HG03558 (cell line): ENCODE data around the gene TSPAN13.

Experiments used
- ATAC-seq: cut with Tn5 transposase; IDR thresholded peaks from one replicate; pipeline ENCODE4 v1.9.1; 2021; ENCODE audit warnings: moderate number of reproducible peaks; ENCODE audit not compliant: unreplicated experiment; ENCODE audit errors: extremely low read depth

Gene TSPAN13

DNA sequence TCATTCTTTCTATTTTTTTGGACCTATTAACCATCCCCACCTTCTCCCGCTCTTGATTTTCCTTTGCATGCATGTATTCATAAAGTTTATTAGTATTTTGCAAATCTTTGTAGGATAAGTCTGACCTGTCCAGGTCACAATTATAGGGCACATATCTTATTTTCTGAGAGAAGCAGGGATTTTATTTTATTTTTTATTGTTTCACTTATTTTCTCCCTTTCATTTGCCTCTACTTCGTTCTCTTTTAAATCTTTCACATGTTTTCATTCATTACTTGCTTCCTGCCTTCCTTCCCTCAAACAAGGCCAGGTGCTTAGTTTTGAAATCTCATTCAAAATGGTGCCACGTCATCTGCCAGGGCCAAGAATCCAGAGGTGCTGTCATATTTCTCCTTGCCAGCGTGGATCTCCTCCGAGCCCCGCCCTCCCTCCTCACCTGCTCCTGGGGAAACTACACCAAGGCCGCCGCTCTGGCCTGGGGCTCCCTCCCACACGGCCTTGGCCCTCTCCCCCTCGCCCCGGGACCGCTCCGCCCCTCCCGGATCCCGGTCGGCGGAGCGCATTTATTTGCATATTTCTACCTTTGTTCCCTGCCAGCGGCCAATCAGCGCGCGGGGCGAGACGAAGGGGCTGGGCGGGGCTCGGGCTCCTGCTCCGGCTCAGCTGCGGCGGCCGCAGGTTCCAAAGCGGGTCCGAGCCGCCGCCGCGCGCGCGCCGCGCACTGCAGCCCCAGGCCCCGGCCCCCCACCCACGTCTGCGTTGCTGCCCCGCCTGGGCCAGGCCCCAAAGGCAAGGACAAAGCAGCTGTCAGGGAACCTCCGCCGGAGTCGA lies at the start of gene TSPAN13:
Gene TSPAN13, plus strand, starts transcription at position 654 of the 830 bp plus-strand sequence. CDS start 213 bp downstream, outside the sequence.
- no peak for ATAC-seq

DNA sequence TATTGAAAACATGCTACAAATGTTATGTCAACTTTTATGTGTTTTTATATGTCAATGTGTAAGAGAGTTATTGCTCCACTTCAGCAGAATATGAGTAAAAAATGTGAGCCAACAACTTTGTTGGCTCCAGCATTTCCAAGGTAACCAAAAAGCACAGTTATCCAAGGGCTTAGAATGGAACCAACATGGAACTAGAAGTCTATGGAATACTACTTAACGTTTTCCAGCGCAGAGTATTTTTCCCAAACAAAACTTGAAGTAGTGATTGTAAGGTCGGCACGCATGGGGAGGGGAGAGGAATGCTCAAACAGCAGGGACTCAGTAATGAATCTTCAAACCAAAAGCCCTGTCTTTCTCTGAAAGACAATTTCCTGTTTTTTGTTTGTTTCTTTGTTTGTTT lies 45.0 kb upstream of the TSPAN13 start:
- no peak for ATAC-seq

DNA sequence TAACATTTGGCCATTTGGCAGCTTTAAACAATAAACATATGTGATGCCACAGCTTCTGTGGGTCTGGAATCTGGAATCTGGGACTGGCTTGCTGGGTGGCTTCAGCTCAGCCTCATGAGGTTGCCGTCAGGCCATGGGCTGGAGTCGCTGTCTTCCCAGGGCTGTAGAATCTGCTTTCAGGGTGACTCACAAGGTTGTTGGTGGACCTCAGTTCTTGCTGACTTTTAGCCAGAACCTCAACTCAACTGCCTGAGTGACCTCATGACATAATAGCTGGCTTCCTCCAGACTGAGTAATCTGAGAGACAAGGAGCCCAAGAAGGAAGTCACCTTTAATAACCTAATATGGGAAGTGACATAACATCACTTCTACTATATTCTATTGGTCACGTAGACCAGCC lies 44.6 kb upstream of the TSPAN13 start:
- no peak for ATAC-seq

DNA sequence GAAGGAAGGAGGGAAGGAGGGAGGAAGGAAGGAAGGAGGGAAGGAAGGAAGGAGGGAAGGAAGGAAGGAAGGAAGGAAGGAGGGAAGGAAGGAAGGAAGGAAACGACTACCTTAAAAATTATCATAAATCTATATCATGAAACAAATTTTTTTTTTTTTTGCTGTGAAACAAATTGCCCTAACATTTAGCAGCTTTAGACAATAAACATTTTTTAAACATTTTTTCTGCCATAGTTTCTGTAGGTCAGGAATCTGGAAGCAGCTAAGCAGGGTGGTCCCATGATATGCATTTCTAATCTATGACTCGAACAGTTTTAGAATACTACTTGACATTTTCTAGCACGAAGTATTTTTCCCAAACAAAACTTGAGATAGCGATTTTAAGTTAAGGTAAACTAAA lies 42.9 kb upstream of the TSPAN13 start:
- ATAC-seq: no peak

DNA sequence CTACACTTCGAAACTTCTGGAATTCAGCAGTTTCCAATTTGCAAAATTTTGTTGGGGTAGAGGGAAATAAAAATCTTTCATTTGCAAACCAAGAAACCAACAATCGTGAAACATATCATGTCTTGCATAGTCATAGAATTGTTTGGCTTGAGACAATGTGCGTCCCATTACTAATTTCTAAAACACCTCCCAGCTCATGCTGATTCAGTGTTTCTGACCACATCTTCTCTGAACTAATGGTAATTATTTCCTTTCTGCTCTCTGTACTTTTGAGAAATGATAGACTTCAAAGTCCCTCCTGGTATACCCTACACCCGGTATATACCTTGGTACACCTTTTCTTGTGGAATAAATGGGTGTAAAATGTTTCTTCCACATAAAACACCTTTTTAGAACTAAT lies 41.8 kb upstream of the TSPAN13 start:
- ATAC-seq: no peak

DNA sequence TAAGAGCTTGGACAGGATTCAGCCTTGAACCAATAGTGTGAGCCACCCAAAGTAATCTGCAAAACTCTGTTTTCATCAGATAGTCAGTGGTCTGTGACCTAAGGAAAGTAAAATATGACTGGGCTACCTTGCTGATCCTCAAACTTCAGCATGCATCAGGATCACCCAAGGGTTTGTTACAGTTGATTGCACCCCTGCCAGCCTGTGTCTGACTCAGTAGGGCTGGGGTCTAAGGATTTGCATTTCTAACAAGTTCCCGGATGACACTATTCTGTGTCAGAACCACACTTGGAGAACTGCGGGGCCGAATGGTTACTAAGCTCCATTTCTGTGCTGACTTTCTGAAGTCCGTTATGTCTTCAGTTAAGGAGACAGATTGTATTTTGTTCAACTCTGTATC lies 40.6 kb upstream of the TSPAN13 start:
- ATAC-seq: no peak

DNA sequence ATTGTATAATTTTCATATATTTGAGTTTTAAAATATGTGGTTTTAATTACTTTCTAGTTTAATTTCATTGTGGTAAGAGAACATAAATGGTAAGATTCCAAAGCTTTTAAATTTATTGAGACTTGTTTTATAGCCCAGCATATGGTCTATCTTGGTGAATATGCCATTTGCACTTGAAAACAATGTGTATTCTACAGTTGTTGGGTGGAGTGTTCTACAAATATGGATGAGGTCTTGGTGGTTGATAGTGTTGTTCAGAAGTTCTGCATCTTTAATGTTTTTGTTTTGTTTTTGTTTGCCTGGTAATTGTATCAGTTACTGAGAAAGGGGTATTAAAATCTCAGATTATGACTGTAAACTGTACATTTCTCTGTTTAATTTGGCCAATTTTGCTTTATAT lies 37.6 kb upstream of the TSPAN13 start:
- ATAC-seq: no peak

DNA sequence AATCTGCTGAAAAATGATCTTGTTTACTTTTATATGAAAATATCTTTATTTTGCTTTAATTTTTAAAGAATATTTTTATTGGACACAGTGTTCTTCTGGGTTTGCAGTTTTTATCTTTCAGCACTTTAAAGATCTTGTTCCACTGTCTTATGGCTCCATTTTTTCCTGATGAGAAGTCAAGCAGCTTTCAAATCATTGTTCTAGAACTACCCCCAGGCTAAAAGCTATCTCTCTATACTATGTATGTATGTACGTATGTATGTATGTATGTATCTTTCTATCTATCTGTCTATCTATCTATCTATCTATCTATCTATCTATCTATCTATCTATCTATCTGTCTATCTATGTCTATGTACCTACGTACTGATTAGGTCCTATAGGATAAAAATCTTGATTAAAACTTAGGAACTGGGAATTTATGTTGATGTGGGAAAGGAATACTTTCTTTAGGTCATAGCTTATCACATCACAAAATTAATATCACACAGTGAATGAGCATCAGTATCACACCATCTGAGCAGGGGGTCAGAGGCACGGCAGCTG lies 35.4 kb upstream of the TSPAN13 start:
- ATAC-seq: no peak

DNA sequence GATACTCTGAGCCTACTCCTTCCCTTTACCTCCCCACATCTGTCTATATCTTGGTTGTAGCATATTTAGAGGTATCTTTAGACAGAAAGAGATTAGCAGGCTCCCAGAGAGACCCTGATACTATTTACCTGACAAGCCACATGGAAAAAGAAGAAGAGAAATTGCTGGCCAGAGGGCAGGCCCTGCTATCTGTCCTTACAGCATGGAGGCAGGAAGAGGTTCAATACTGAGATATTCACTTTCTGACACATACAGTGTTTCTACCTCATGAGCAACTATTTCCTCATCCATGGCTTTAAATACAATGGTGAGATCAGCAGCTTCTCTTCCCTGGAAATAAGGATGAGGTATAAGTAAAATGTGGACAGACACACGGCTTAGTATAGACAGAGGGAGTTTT lies 33.9 kb upstream of the TSPAN13 start:
- ATAC-seq: no peak

DNA sequence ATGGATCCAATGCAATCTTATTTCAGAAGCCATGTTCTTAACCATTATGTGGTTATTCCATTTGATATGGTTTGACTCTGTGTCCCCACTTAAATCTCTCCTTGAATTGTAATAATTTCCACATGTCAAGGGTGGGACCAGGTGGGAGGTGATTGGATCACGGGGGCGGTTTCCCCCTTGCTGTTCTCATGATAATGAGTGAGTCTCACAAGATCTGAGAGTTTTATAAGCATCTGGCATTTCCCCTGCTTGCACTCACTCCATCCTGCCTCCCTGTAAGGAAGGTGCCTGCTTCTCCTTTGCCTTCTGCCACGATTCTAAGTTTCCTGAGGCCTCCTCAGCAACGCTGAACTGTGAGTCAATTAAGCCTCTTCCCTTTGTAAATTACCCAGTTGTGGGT lies 32.0 kb upstream of the TSPAN13 start:
- ATAC-seq: no peak

DNA sequence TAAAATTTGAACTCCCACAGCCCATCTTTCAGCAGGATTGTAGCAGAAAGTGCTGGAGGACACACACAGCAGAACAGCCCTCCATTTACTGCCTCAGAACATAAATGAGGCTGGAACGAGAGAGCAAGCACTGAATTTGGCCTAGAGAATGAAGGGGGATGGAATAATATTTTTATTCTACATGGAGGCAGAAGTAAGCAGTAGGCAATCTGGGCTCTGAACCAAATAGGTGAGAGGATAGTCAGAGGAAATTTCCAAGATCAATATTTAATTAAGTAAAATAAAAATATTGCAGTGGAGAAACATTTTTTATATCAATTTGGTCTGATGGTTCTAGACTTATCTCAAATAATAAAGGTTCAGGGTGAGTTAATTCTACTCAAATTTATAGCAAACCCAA lies 29.2 kb upstream of the TSPAN13 start:
- no peak for ATAC-seq

DNA sequence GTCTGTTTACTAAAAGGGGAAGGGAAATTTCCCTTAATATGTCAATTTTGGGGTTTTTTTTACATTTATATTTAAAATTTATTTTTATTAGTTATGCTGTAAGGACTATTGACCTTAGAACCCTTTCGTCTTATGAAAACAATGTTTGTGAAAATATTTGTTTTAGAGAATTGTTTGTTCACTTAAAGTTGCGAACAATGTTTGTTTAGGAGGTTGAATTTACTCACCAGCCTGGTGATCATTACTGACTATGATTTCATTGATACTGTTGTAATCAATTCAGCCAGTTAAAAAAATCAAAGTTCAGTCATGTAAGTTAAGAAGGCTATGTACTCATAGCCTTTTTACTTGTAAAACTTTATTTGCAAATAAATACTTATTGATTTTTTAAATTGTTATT lies 27.4 kb upstream of the TSPAN13 start:
- ATAC-seq: no peak

DNA sequence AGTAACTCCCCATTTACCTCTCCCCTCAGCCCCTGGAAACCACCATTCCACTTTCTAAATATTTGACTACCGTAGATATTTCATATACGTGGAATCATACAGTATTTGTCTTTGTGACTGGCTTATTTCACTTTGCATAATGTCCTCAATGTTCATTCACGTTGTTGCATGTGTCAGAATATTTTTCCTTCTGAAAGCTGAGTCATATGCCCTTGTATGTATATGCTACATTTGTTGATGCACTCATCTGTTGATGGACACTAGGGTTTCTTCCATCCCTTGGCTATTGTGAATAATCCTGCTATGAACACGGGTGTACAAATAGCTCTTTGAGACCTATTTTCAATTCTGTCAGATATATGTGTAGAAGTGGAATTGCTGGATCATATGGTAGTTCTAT lies 25.8 kb upstream of the TSPAN13 start:
- no peak for ATAC-seq

DNA sequence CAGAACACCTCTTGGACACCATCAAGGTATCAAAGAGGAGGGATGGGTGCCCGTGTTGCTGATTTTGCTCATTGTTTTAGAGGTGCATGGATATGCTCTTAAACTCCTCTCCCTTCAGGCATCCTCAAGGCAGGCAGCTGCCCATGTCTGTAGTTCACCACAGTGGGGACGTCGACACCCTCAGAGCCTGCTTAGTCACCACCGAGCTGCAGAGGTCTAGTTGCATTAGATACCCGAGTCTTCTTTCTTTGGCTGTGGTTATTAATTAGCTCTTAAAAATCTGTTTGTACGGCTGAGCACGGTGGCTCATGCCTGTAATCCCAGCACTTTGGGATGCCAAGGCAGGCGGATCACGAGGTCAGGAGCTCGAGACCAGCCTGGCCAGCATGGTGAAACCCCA lies 24.7 kb upstream of the TSPAN13 start:
- no peak for ATAC-seq

DNA sequence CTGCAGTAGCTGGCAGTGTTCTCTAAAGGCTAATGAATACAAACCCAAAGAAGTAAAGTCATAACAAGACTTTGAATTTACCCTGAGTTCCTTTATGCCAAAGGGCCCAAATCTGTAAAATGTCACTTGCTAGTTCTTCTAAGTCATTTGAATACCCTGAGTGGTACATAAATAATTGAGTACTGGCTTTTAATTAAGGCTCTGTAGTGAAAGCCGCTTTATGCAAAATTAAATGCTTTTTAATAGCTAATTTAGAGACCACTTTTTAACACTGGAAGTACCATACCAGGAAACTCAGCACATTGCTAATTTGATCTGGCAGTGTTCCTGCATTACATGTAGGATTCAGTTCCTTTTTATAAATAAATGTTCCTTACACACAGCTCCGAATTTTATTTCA lies 24.0 kb upstream of the TSPAN13 start:
- no peak for ATAC-seq

DNA sequence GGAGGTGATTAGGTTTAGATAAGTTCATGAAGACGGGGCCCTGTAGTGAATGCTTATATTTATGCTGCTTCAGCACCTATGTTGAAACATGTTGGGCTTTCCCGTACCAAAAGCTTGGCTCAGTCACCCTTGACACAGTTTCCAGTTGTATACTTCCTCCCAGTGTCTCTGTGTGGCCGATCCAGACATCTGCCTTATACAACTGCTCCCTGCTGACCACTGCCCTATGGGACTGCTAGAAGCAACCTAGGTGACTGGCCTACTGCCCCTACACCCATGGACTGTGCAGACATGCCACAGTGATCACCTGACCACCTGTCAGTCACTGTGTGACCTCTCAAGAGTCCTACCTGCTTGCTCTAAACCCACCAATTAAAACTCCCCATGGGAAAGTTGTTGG lies 22.6 kb upstream of the TSPAN13 start:
- no peak for ATAC-seq

DNA sequence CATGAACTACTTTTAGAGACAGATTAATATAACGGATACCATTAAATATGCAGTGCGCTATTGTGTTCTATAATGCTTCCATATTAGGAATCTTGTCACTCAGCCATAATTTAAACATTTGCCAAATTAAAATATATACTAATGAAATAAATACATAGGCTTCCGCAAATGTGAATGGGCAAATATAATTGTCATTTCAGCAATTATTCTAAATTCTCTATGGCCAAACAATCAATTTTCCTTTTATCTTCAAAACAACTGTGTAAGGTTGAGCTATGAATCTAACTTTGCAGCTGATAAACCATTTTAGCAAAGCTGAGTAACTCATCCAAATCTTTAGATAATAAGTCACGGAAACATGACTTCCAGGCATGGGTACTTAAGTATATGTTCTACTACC lies 20.7 kb upstream of the TSPAN13 start:
- ATAC-seq: no peak

DNA sequence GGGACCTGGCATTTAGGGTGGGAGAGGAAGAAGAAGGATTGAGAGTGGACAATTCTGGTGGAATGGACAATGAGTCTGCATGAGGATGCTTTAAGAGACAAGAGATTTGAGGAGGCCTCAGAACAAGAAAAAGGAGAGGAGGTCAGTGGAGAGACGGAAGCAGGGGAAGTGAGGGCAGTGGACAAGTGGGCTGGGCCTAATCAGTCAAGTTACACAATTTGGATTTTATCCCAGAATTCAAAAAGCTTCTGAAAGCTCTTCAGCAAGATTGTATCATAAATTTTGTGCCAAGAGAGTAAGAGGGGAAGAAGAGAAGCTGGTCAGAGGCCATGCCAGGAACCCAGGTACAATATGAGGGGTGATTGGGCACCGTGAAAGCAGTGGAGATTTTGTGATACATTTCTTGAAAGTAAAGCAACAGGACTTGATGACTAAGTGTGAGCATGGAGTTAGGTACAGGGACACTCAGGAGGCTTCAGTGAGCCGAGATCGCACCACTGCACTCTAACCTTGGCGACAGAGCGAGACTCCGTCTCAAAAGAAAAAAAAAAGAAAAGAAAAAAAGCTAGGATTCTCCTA lies 19.3 kb upstream of the TSPAN13 start:
- no peak for ATAC-seq

DNA sequence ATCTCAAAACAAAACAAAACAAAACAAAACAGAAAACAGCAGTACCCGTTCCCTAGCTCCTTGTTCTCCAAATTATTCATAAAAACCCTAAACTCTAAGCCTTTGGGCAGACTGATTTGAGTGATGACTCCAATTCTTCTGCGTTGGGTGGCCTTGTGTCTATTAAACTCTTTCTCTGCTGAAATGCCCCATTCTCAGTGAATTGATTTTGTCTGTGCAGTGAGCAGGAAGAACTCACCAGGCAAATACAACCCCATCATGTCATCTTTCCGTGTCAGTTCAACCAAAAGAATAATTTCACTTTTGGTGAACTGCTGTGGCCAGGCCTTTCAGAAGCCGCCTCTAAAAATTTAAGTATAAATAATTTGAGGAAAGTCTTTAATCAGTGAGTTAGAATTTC lies 18.5 kb upstream of the TSPAN13 start:
- no peak for ATAC-seq

DNA sequence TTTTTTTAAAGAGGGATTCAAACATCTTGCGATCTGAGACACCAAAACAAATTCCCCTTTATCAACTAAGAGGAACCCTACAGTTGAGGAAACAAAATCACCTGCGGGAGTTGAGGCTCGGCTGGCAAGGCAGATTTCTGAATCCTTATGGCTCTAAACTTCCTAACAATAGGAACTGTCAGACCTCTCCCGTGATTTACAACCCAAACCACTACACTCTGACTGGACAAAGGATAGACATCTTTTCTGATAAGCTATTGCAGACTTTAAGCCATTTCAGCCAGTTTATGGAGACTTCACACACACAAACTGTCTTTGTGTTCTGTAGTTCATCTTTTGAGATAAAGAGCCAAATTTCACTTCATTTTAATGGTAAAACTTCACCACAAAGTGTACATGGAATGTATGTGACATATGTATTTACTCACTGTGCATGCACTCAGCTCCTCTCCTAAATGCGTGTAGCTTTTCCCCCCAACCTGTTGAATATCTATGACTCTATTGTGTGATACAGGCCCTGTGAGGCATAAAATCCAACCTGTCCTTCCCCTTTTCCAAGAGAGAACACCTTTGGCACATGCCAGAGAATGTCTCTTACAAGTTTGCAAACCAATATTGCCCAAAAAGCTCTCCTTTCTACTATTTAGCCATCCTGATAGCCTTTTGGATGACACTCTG lies 15.4 kb upstream of the TSPAN13 start:
- no peak for ATAC-seq

DNA sequence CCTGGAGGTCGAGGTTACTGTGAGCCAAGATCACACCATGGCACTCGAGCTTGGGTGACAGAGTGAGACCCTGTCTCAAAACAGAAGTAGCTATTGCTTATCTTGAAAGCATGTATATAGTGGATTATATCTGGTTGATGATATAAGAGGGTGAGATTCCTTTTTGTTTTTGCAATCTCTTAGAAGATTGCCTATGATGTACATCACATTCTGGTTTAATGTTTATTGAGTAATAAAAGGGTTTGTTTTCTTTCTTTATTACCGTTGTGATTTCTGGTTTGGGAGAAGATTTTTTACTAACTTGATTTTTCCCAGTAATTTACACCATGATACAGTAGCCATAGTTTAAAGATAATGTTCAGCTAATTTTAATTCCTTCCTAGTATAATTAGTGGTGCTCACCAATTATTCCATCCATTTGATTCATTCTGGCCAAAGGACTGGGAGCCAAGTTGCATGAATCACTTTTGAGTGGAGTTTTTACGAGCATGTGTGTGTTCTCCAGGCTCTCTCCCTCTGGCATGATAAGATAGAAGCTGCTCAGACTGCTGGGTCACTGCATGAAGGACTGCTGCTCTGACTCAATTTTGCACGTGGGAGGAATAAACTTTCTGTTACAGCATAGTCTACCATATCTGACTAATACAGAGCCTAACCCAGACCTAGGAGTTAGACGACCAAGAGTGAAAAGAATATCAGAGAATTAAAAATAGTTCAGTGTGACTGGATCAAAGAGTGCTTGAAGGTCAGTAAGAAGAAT lies 13.5 kb upstream of the TSPAN13 start:
- ATAC-seq: no peak
